Common myeloid progenitor, CD34-positive (primary cell): ENCODE measurements around the gene STK24.

Experiments used
- CTCF ChIA-PET: fragments of 350-600 bp; sonication (Branson Sonifier 250); formaldehyde crosslinking; loops from one replicate; lab custom pipeline; 2021; ENCODE audit warnings: antibody characterized with exemption; lab: Charles Lee
- POLR2A ChIA-PET: fragments of 350-600 bp; sonication (Branson Sonifier 250); formaldehyde crosslinking; loops from one replicate; lab custom pipeline; 2021; ENCODE audit warnings: antibody characterized with exemption; lab: Charles Lee
- DNase-seq, 3 donors: peaks; one replicate each; pipeline versions ENCODE4 v3.0.0 to v3.0.0-alpha.2; 2013
- H3K27ac ChIP-seq, 2 experiments: 1 replicate in 1 of 2; 2 replicates in 1 of 2; pipeline ENCODE4 v1.7.0; 2013; ENCODE audit warnings: inconsistent platforms in 2 of 2, low read length in 2 of 2, mild to moderate bottlenecking in 2 of 2, low read depth in 1 of 2, moderate library complexity in 1 of 2; ENCODE audit not compliant: severe bottlenecking in 2 of 2, insufficient read depth in 1 of 2, poor library complexity in 1 of 2
- H3K27me3 ChIP-seq, 5 experiments: replicated peaks in 2 of 5; 1 replicate in 3 of 5; 2 replicates in 2 of 5; pipeline versions ENCODE4 v1.6.1 to v1.7.0; 2013; ENCODE audit warnings: low read length in 4 of 5, mild to moderate bottlenecking in 2 of 5, moderate library complexity in 2 of 5, inconsistent platforms in 1 of 5; ENCODE audit not compliant: insufficient read depth in 5 of 5, control insufficient read depth in 4 of 5
- H3K36me3 ChIP-seq, 4 experiments: 1 replicate in 2 of 4; 2 replicates in 2 of 4; pipeline versions ENCODE4 v1.6.1 to v1.7.0; 2013; ENCODE audit warnings: low read length in 3 of 4, control low read depth in 1 of 4, mild to moderate bottlenecking in 1 of 4; ENCODE audit not compliant: control insufficient read depth in 4 of 4, insufficient read depth in 4 of 4
- H3K4me1 ChIP-seq, 4 experiments: 1 replicate in 3 of 4; 2 replicates in 1 of 4; pipeline versions ENCODE4 v1.6.1 to v1.7.1; 2013; ENCODE audit warnings: low read length in 3 of 4, mild to moderate bottlenecking in 3 of 4, control low read depth in 1 of 4, inconsistent platforms in 1 of 4, moderate library complexity in 1 of 4; ENCODE audit not compliant: control insufficient read depth in 4 of 4, insufficient read depth in 4 of 4; ENCODE audit errors: control extremely low read depth in 1 of 4
- H3K4me3 ChIP-seq, 7 experiments: 1 replicate in 4 of 7; 2 replicates in 3 of 7; pipeline versions ENCODE4 v1.5.1 to v1.7.0; 2013; ENCODE audit warnings: mild to moderate bottlenecking in 7 of 7, low read length in 6 of 7, moderate library complexity in 6 of 7, inconsistent platforms in 2 of 7, low read depth in 2 of 7, control low read depth in 1 of 7; ENCODE audit not compliant: insufficient read depth in 4 of 7, control insufficient read depth in 1 of 7; ENCODE audit errors: extremely low read depth in 1 of 7
- H3K9me3 ChIP-seq, 5 experiments: 1 replicate in 4 of 5; 2 replicates in 1 of 5; pipeline versions ENCODE4 v1.6.1 to v1.7.1; 2013; ENCODE audit warnings: low read length in 4 of 5, mild to moderate bottlenecking in 2 of 5, inconsistent platforms in 1 of 5, low read depth in 1 of 5, moderate library complexity in 1 of 5; ENCODE audit not compliant: control insufficient read depth in 4 of 5, insufficient read depth in 2 of 5; ENCODE audit errors: control extremely low read depth in 1 of 5
- WGBS: methylation state at CpG from one replicate; pipeline ENCODE4 v1.1.5; 2013; ENCODE audit not compliant: insufficient coverage; 5-methylcytosine and 5-hydroxymethylcytosine counted together

Gene STK24

GRCh38 chr13:98565726-98566565 is 11.0 kb downstream of the STK24 start:
- WGBS = 56% methylated on average over 11 of the region's 18 CpGs
- DNase-seq = peak in 2 of 3 donors; percentile 61 to 73
- ChIA-PET POLR2A (interaction anchor here (1.0 kb wide), 1 partner anchor 10 kb away, joined by 3 read pairs; no protein-coding TSS in a partner anchor), CTCF (interaction anchor here (0.8 kb wide), 1 partner anchor 11 kb away, joined by 3 read pairs; no protein-coding TSS in a partner anchor)
- Histone ChIP-seq H3K4me1 (peaks cover 0 to 44% (median 25%) of the 10 kb centered on the region in 4 experiments), H3K4me3 (no peak overlapping the region), H3K27me3 (no peaks in the 10 kb centered on the region), H3K9me3 (peaks cover 0 to 6% (median 0%) of the 10 kb centered on the region in 5 experiments), H3K36me3 (peaks cover 0 to 15% (median 0%) of the 10 kb centered on the region in 4 experiments), H3K27ac (peak overlapping the region in 1 of 2 experiments; percentile 29)

GRCh38 chr13:98564204-98564603 is 12.7 kb downstream of the STK24 start:
- CTCF ChIA-PET = interaction anchor here (0.7 to 2.1 kb wide), 4 partner anchors 17 to 89 kb away, joined by 3 to 5 read pairs (median 4); no protein-coding TSS in a partner anchor
- Histone ChIP-seq H3K36me3 (peaks cover 0 to 13% (median 2%) of the 10 kb centered on the region in 4 experiments), H3K4me3 (no peak overlapping the region), H3K27ac (no peak overlapping the region), H3K9me3 (peaks cover 0 to 3% (median 0%) of the 10 kb centered on the region in 5 experiments), H3K27me3 (no peaks in the 10 kb centered on the region), H3K4me1 (peaks cover 0 to 44% (median 22%) of the 10 kb centered on the region in 4 experiments)
- WGBS = 83% methylated on average over 6 of the region's 9 CpGs
- DNase-seq = no peak
- POLR2A ChIA-PET = interaction anchor here (0.6 to 1.3 kb wide), 2 partner anchors 11 to 13 kb away, joined by 4 read pairs; no protein-coding TSS in a partner anchor

GRCh38 chr13:98563071-98563470 is 13.8 kb downstream of the STK24 start:
- DNase-seq = peak in 2 of 3 donors; percentile 46 to 54
- no peaks in the 10 kb centered on the region for H3K27me3 ChIP-seq
- no peak overlapping the region for H3K27ac ChIP-seq
- ChIA-PET CTCF (interaction anchor here (2.1 kb wide), 1 partner anchor 18 kb away, joined by 5 read pairs; no protein-coding TSS in a partner anchor), POLR2A (no interaction called here)
- H3K4me1 ChIP-seq = peaks cover 1 to 54% (median 30%) of the 10 kb centered on the region in 4 experiments
- WGBS = 71% methylated on average over 6 of the region's 6 CpGs
- H3K4me3 ChIP-seq = peak overlapping the region in 1 of 7 experiments; percentile 28
- peaks cover 0 to 10% (median 2%) of the 10 kb centered on the region in 4 experiments for H3K36me3 ChIP-seq
- no peaks in the 10 kb centered on the region for H3K9me3 ChIP-seq

GRCh38 chr13:98559169-98559568 is 17.7 kb downstream of the STK24 start:
- no peaks in the 10 kb centered on the region for H3K9me3 ChIP-seq
- CTCF ChIA-PET = no interaction called here
- H3K27ac ChIP-seq = no peak overlapping the region
- POLR2A ChIA-PET = no interaction called here
- no peak overlapping the region for H3K4me3 ChIP-seq
- 98% methylated on average over 5 of the region's 7 CpGs for WGBS
- H3K27me3 ChIP-seq = no peaks in the 10 kb centered on the region
- H3K36me3 ChIP-seq = peaks cover 0 to 6% (median 3%) of the 10 kb centered on the region in 4 experiments
- DNase-seq = no peak
- peaks cover 6 to 38% (median 17%) of the 10 kb centered on the region in 4 experiments for H3K4me1 ChIP-seq

GRCh38 chr13:98557937-98558792 is 18.7 kb downstream of the STK24 start:
- Histone ChIP-seq H3K9me3 (no peaks in the 10 kb centered on the region), H3K27me3 (no peaks in the 10 kb centered on the region)
- 88% methylated on average over 7 of the region's 10 CpGs for WGBS

GRCh38 chr13:98556968-98557631 is 19.8 kb downstream of the STK24 start:
- Histone ChIP-seq H3K36me3 (peaks cover 0 to 4% (median 2%) of the 10 kb centered on the region in 4 experiments), H3K4me1 (peaks cover 6 to 34% (median 14%) of the 10 kb centered on the region in 4 experiments), H3K27ac (no peak overlapping the region), H3K9me3 (no peaks in the 10 kb centered on the region), H3K4me3 (no peak overlapping the region), H3K27me3 (no peaks in the 10 kb centered on the region)
- ChIA-PET CTCF (interaction anchor here (1.2 to 1.6 kb wide), 3 partner anchors 17 to 110 kb away, joined by 3 to 7 read pairs (median 3); no protein-coding TSS in a partner anchor), POLR2A (interaction anchor here (1.5 kb wide), 1 partner anchor 19 kb away, joined by 3 read pairs; no protein-coding TSS in a partner anchor)
- WGBS = 92% methylated on average over 7 of the region's 10 CpGs
- DNase-seq = no peak

More at GRCh38 chr13:98557937-98558792, 18.7 kb downstream of the STK24 start:
- DNase-seq = peak in 2 of 3 donors; percentile 35 to 45
- ChIA-PET CTCF (interaction anchor here (1.2 to 1.6 kb wide), 3 partner anchors 18 to 111 kb away, joined by 3 to 7 read pairs (median 5); no protein-coding TSS in a partner anchor), POLR2A (interaction anchor here (0.6 to 1.5 kb wide), 2 partner anchors 18 to 132 kb away, joined by 3 to 5 read pairs; no protein-coding TSS in a partner anchor)
- Histone ChIP-seq H3K27ac (no peak overlapping the region), H3K4me3 (peak overlapping the region in 1 of 7 experiments; percentile 11), H3K4me1 (peaks cover 6 to 38% (median 15%) of the 10 kb centered on the region in 4 experiments), H3K36me3 (peaks cover 0 to 4% (median 2%) of the 10 kb centered on the region in 4 experiments)
